Measurements from ENCODE around the gene CYP11A1.
A peak's percentile ranks its signal among the peaks of the same experiment; 100 is the strongest.
"Not testable (repeated sequence)": the region's sequence is repeated elsewhere in the genome, so short reads cannot be mapped to it uniquely, and the experiment has no call there.

The CYP11A1 gene

GRCh38 chr15:74390647-74391288 lies 23.3 kb upstream of the CYP11A1 start:
- Histone ChIP-seq H3K4me2 (ENCODE audit: low read depth, low read length) (no peak overlapping the region), H3K27ac (ENCODE audit: low read length) (no peak overlapping the region), H3K79me2 (ENCODE audit: low read length) (no peaks in the 10 kb centered on the region), H3K4me3 (ENCODE audit: low read length) (no peak overlapping the region), H3F3A (ENCODE audit: insufficient read depth, low read length) (peaks cover under 1% of the 10 kb centered on the region; the same call in 1 of the 2 replicates), H2AFZ (ENCODE audit: low read length) (no peak overlapping the region), H3K9me2 (replicated peaks; ENCODE audit: insufficient read depth, low read length) (no peaks in the 10 kb centered on the region), H3K4me1 (ENCODE audit: low read length) (peaks cover 5% of the 10 kb centered on the region), H3K27me3 (replicated peaks; ENCODE audit: insufficient read depth, low read length) (no peaks in the 10 kb centered on the region), H3K36me3 (replicated peaks; ENCODE audit: insufficient read depth, low read length) (no peaks in the 10 kb centered on the region), H4K20me1 (ENCODE audit: insufficient read depth, low read length) (no peaks in the 10 kb centered on the region), H3K9ac (ENCODE audit: low read length) (no peak overlapping the region), H3K9me3 (replicated peaks; ENCODE audit: insufficient read depth, low read length) (no peaks in the 10 kb centered on the region)
- DNase-seq, result peak; percentile 2
- TF ChIP-seq CTCF (IDR thresholded peaks at IDR 0.05; ENCODE audit: low read length) (no peak), EZH2phosphoT487 (IDR thresholded peaks at IDR 0.05; ENCODE audit: low read length) (no peak), EZH2 (optimal IDR thresholded peaks at IDR 0.05; ENCODE audit: low read depth, low read length) (no peak)

- not testable (repeated sequence) for H3F3A ChIP-seq (ENCODE audit: insufficient read depth, low read length); H3K9me3 ChIP-seq (replicated peaks; ENCODE audit: insufficient read depth, low read length); H2AFZ ChIP-seq (ENCODE audit: low read length); H3K27me3 ChIP-seq (replicated peaks; ENCODE audit: insufficient read depth, low read length); H3K27ac ChIP-seq (ENCODE audit: low read length); H3K9ac ChIP-seq (ENCODE audit: low read length); H3K4me3 ChIP-seq (ENCODE audit: low read length); H3K79me2 ChIP-seq (ENCODE audit: low read length); H4K20me1 ChIP-seq (ENCODE audit: insufficient read depth, low read length); H3K36me3 ChIP-seq (replicated peaks; ENCODE audit: insufficient read depth, low read length); H3K4me2 ChIP-seq (ENCODE audit: low read depth, low read length); H3K9me2 ChIP-seq (replicated peaks; ENCODE audit: insufficient read depth, low read length); DNase-seq
- peaks cover 11% of the 10 kb centered on the region for H3K4me1 ChIP-seq (ENCODE audit: low read length)
Measured at GRCh38 chr15:74390049-74390646, 22.7 kb upstream of the CYP11A1 start.

GRCh38 chr15:74389241-74390048 lies 22.0 kb upstream of the CYP11A1 start:
- H2AFZ ChIP-seq (ENCODE audit: low read length), result no peak overlapping the region
- DNase-seq, result no peak
- H4K20me1 ChIP-seq (ENCODE audit: insufficient read depth, low read length), result no peaks in the 10 kb centered on the region
- H3K4me2 ChIP-seq (ENCODE audit: low read depth, low read length), result no peak overlapping the region
- peaks cover 12% of the 10 kb centered on the region for H3F3A ChIP-seq (ENCODE audit: insufficient read depth, low read length)
- no peaks in the 10 kb centered on the region for H3K36me3 ChIP-seq (replicated peaks; ENCODE audit: insufficient read depth, low read length)
- no peaks in the 10 kb centered on the region for H3K27me3 ChIP-seq (replicated peaks; ENCODE audit: insufficient read depth, low read length)
- H3K9me2 ChIP-seq (replicated peaks; ENCODE audit: insufficient read depth, low read length), result no peaks in the 10 kb centered on the region
- H3K9me3 ChIP-seq (replicated peaks; ENCODE audit: insufficient read depth, low read length), result no peaks in the 10 kb centered on the region
- H3K79me2 ChIP-seq (ENCODE audit: low read length), result no peaks in the 10 kb centered on the region
- H3K4me1 ChIP-seq (ENCODE audit: low read length), result peaks cover 18% of the 10 kb centered on the region
- H3K27ac ChIP-seq (ENCODE audit: low read length), result no peak overlapping the region
- TF ChIP-seq EZH2phosphoT487 (IDR thresholded peaks at IDR 0.05; ENCODE audit: low read length) (no peak), EZH2 (optimal IDR thresholded peaks at IDR 0.05; ENCODE audit: low read depth, low read length) (no peak), CTCF (IDR thresholded peaks at IDR 0.05; ENCODE audit: low read length) (no peak)
- H3K4me3 ChIP-seq (ENCODE audit: low read length), result no peak overlapping the region
- H3K9ac ChIP-seq (ENCODE audit: low read length), result no peak overlapping the region

All from MM.1S (cell line).